COR-L47 (cell line): ENCODE measurements around the gene KRT16.
"Not testable (repeated sequence)": the region's sequence is repeated elsewhere in the genome, so short reads cannot be mapped to it uniquely, and the experiment has no call there.

Experiments
- DNase-seq: peaks from one replicate; lab custom pipeline; 2025; lab: John Stamatoyannopoulos, UW

The KRT16 gene

DNA sequence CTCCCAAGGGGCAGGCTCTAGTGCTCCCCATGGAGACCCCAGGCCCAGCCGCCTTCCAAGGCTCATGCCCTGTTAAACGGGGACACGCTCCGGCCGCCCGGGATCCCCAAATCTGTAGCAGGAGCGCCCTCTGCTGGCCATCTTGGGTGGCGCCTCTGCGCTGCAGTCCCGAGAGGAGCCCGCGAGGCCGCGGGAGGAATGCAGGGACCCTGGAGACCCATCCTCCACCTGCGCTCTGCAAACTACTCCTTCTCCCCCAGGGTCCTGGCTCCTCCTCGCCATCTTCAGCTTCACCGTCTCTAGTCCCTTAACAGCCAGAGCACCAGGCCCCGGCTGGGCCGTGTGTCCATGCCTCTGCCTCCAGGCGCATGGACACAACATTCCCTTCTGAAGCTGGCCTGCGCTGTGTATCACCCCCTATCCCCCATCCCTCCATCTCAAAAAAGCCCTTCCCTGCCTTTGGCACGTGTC, 35.4 kb upstream of the KRT16 start:
- peak; percentile 70 for DNase-seq

DNA sequence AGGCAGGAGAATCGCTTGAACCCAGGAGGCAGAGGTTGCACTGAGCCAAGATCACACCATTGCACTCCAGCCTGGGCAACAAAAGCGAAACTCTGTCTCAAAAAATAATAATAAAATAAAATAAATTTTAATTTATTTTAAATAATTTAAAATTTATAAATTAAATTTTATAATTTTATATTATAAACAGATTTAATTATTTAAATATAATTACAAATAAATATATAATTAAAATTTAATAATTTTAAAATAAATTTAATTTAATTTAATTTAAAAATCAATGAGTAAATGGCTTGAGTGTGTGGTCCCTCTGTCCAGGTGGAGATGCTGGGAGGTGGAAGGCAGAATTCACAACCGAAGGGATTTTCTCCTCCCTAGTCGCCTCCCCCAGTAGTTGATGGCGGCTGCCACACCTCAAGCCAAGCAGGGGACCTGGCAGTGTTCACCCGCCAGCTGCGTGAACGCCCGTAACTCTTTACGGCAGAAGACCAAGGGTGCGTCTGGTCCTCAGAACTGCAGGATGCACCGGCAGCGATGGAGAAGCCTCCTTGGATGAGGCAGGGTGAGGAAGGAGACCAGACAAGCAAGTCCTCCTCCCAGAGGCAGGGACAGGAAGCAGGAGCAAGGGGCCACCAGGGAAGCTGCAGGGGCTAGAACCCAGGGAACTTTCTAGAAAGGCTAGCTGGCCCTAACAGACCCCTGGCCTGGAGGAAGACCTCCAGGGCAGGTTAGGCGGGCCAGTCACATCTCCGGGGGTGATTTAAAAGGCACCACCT, 34.7 kb upstream of the KRT16 start:
- no peak for DNase-seq

DNA sequence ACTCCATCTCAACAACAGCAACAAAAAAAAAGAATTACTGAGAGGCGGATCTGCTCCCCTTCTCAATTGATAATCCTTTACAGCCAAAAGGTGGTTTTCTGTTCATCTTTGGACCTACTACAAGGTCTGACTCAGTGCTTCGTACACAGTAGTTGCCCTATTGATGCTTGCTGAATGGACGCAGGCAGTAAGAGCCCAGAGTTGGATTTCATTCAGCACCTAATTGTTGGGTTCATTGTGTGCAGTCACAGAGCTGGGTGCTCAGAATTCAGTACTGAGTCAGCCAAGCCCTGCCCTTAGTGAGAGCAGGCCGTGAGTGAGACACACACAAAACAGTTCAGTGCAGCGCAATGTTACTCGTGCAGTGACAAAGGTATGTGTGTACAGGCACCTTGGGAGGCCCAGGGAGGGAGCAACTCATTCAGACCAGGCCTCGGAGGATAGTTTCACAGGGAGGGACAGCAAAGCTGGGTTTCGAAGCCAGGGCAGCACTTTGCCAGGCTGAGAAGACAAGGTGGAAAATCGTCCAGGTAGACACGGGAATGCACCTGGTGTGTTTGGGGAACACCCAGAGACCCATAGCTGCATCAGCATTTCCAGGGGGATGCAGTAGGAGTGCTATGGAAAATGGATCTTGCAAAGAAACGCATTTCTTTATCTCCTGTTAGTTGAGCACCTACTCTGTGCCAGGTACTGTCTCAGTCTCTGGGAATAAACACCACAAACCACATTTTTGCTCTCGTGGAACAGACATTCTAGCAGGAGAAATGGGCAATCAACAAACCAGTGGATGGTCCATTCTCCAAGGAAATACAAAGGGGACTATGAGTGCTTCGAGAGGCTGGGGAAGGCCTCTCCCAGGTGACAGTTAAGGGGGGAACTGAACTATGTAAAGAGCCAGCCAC, 29.9 kb upstream of the KRT16 start:
- DNase-seq = no peak

DNA sequence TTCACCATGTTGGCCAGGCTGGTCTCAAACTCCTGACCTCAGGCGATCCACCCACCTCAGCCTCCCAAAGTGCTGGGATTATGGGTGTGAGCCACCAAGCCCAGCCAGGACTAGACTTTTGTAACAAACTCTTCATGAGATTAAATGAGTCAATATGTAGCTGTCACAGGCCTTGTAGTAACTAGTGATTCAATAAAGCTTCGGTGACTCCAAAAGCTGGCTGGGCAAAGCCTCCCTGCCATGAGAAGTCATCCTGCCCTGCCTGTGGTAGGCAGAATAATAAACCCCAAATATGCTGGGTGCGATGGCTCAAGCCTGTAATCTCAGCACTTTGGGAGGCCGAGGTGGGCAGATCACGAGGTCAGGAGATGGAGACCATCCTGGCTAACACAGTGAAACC, 28.0 kb upstream of the KRT16 start:
- DNase-seq = not testable (repeated sequence)

DNA sequence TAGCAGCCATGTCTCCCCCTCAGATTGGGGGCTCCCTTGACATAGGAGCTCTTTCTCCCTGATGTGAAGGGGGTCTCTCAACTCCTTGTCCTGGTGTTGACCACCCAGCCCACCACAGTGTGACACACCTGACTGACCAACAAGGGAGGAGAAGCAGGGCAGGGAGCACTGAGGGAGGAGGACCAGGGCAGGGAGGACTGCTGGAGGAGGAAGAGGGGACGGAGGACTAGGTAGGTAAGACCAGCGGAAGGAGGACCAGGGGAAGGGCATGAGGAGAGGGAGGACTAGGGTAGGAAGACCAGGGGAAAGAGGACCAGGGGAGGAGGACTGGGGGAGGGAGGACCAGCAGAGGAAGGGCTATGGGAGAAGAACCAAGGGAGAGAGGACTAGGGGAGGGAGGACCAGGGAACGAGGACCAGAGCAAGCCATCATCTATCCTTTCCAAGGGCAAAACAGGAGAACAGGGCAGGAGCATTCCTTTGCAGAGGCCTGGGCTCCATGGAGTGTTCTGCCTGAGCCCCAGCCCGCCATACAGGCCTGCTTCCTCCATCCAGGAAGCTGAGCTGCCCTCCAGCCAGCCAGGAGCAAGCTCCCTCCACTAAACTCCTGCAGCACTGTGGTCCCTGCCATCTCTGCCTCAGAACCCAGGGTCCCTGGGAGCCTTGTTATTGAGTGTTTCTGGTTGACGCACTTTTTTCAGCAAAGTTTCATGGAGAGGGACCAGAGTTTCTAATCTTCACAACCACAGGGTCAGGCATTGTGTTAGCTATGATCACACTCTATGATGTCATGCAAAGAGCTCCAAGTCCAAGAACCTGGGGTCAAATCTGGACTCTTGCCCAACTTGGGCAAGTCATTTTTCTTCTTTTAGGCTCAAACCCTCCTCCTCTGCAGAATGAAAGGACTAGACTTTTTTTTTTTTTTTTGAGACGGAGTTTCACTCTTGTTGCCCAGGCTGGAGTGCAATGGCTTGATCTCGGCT, 27.2 kb upstream of the KRT16 start:
- no peak for DNase-seq

DNA sequence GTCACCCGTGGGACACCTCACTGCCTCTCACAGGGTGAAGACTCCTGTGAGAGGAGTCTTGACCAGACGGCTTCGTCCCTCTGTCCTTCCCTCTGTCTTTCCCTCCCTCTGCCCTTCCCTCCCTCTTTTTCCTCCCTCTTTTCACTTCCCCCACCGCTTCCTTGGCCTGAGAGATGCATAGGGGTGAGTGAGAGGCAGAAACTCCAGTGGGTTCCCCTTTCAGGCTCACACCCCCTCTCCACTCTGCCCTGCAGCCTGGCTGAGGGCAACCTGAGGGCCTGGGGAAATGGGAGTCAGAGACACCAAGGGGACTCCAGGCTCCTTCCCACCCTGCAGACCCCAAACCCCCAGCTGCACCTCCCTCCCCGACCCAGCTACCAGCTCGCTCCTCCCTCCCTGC, 26.4 kb upstream of the KRT16 start:
- no peak for DNase-seq

DNA sequence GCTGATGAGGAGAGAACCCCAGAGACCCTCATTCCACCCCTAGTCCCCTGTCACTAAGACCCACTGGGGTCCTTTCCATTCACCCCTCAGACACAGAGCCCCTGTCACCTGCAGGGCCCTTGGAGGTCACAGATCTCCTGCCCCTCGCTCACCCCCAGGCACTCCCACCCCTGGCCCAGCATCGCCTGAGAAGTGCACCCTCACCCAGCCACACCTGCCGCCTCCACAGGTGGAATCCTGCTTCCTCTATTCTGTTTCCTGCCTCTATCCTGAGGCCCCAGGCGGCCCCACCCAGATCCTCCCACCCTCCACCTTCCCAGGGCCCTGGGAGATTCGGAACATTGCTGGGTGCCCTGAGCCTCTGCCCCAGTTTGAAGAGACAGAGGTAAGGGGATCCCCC, 25.6 kb upstream of the KRT16 start:
- DNase-seq = no peak

DNA sequence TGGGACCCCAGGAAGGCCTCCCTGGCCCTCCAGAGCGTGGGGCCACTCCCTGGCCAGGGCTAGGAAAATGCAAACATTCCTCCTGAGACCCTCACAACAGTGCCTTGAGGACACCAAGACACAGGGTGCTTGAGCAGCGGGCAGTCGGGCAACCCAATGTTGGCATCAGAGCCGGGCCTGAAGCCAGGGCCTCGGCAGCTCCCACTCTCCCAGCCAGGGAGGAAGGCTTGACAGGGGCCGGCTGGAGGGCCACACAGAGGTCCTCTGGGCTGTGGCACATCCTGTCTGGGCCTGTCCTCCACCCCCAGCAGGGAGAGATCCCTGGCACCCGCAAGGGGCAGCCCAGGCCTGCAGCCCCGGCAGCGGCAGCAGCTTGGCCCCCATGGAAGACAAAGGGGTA, 24.1 kb upstream of the KRT16 start:
- DNase-seq = no peak

DNA sequence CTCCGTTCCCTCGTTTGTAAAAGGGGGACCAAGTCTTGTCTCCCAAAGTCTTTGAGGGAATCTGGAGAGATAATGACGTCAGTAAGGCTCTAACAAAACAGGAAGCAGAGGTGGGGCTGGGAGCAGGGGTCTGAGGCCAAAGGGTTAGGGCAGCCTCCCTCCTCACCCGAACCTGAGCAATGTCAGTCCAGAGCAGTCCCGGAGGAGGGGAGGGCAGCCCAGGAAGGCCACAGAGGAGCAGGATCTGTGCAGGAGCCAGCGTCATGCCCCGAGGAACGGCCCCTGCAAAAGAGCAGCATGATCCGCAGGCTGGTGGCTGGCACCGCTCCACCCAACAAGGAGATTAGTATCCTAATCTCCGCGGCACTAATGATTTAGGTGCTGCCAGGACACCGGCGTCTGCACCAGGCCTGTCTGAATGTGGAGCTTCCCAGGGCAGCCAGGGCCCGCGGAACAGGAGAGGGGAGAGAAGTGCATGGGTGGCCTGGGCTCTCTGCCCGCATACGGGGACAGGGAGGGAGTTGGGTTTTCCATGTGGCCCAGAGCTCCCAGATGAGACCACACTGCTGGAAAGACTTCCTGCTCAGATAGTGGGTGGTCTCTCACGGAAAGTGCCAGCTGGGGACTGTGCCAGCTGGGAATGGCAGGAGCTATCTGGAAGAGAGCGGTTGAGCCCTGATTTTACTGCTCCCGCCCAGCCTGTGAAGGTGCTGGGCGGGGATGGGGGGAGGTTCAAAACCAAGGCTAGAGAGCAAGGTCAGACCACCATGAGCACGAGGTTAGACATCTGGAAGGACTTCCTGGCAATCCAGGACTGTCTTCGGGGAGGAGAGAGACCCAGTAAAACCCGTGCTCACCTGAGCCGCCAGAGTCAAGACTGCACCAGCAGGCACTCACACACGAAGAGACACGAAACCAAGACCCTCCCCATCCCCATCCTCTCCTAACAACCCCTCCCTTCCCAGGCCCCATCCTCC, 22.8 kb upstream of the KRT16 start:
- no peak for DNase-seq

DNA sequence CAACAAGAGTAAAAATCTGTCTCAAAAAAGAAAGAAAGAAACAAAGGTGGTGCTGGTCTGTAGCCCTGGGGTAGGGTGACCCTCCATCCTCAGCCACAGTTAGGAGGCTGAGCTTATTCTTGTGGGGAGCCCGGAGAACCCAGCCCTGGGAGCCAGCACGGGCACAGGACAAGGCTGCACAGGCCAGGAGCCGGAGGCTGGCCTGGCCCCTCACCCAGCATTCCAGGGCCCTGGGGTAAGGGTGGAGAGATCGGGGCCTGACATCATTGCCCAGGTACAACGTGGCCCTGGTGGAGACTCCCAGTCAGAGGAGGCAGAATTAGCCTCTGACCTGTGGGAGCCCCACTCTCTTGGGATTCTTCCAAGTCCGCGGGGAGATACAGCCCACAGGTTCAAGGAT, 22.1 kb upstream of the KRT16 start:
- DNase-seq = no peak

DNA sequence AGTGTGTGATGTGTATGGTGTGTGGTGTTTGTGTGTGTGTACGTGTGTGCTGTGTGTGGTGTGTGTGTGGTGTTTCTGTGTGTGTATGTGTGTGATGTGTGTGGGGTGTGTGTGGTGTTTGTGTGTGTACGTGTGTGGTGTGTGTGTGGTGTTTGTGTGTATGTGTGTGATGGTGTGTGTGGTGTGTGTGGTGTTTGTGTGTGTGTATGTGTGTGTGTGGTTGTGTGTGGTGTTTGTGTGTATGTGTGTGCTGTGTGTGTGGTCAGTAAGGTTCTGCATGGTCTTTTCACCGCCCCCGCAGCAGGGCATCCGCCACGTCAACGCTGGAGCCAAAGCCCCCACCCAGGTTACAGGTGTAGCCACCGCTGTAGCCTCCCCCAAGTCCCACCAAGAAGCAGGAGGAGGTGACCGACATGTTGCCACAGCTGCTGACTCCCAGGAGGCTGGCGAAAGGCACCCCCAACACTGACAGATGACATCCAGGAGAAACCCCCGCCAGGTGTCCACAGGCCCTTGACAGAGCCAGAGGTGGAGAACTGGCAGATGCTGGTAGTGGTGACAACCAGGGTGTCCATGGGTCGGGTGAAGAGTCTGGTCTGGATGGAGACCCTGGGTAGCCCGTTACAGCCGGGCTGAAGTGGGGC, 21.1 kb upstream of the KRT16 start:
- DNase-seq = no peak

DNA sequence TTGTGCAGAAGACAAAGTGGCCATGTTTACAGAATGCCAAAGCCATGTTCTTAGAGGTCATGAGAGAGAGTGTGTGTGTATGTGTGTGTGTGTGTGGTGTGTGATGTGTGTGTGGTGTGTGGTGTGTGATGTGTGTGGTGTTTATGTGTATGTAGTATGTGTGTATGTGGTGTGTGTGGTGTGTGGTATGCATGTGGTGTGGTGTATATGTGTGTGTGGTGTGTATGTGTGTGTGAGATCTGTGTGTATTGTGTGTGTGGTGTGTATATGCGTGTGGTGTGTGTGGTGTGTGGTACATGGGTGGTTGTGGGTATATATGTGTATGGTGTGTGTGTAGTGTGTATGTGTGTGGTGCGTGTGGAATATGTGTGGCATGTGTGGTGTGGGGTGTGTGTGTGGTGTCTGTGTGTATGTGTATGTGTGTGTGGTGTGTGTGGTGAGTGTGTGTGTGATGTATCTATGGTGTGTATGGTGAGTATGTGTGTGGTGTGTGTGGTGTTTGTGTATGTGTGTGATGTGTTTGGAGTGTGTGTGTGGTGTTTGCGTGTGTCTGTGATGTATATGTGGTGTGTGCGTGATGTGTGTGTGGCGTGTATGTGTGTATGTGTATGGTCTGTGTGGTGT, 20.0 kb upstream of the KRT16 start:
- no peak for DNase-seq

DNA sequence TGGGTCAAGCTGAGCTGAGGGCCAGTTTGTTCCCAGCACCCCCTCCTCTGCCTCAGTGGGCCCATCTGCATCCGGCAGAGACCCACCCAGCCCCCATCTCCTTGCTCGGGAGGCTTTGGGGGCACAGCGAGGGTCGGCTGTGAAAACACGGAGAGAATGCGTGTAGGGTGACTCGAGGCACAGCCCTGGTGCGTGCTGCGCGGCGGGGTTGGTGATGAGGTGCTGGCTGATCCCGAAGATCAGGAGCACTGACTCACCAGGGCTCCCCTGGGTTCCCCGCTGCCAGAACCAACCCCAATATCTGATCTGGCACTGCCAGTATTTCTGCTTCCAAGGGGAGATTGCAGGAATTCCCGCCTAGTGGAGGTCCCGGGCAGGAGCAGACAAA, 19.3 kb upstream of the KRT16 start:
- DNase-seq = no peak

DNA sequence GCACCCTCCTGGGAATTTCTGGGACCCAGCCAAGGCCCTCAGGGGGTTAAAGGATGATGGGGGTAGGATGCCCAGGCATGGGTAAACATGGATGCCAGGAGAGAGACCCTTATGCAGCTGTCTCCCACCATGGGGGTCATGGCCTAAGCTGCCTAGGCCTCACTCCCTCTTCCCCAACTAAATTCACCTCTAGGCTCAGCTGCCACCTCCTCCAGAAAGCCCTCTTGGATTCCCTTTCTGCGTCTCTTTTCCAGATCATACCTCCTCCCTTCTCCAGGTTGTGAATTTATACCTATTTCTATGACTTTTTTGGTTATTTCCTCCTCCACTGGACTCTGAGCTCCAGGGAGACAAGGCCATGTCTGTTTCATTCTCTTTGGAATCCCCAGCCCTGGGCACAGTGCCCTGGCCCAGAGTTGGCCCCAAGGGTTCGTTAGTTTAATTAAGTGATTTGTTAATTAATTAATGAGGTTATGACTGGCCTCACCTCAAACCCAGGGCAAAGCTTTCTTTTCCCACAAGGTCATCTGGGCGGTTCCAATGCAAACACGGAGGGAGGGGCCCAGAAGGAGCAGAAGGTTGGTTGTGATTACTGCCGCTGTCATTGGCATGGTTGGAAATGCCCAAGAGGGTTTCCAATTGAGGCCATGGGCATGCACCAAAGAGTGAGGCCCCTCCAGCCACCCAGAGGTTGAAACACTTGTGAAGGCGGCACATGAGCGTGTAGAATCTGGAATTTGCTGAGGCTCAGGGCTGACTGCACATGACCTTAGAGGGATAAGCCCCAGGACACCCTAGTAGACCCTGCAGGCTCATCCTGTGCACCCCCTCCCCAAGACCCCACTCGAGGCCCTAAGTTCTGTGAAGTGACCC, 18.7 kb upstream of the KRT16 start:
- no peak for DNase-seq

DNA sequence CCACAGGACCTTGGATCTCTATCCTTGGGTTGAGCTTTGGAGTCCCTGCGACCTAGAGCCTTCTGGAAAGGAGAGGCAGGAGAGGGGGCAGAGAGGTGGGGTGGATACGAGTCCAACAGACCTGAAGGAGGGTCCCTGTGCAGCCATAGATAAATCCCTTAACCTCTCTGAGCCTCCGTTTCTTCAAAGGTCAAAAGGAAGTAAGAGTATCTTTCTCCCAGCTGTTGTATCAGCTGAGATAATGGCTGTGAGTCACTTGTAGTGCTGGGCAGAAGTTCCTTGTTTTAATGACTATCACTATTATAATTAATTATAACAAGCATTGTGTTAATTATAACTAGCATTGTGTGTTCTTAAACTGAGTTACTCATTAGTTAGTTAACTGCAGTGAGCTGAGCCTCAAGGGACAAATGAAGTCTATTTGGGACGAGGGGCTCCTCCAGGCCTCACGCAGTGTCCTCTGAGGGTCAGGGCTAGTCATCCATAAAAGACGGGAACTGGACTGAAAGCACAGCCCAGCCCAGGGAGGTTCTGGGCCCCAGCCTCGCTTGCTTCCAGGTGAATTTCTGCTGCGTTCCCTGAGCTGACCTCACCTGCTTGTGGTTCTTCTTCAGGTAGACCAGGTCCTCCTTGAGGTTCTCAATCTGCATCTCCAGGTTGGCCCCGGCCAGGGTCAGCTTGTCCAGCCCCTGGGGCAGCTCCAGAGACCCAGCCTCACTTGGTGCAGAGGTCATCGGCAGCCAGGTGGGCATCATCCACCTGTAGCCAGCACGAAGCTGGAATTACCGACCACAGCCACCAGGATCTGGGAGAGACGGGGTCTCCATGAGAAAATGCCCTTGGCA, 17.5 kb upstream of the KRT16 start:
- DNase-seq = no peak

DNA sequence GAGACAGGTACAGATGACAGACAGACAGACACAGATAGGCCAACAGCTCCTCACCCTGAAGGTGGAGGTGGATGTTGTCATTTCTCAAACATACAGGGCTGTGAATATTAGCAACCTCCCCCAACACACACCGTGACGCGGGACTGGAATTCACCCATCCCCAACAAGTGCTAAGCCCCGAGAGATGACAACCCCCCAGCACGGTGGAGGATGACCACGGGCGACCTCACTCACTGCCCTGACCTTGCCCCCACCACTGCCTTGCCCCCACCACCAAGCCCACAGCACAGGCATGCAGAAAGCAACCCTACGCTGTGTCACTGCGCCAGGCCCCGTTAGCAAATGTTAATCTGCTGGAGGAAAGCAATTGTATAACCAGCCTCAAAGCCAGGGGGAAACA, 16.7 kb upstream of the KRT16 start:
- no peak for DNase-seq

DNA sequence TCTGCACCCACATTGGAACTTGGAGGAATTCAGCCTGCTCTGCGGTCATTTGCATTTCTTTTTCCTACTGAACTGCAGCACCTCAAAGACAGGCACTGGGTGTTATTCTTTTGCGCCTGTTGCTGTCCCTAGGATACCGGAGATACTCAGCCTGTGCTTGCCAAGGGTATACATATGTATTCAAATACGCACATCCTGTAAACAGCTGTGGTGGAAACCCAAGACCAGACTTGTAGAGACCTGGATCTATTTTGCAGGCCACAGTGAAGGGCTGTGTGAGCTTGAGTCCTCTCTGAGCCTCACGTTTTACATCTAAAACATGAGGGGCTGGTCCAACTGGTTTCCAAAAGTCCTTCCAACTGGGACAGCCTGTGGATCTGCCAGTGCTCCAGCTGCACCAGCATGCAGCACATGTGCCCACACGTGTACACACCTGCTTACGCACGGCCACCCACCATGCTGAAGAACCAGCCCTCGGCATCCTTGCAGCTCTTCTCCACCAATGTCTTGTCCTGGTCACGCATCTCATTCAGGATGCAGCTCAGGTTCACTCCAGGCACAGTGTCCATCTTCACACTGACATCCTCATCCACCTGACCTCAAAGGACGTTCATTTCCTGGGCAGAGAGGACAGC, 16.2 kb upstream of the KRT16 start:
- not testable (repeated sequence) for DNase-seq

DNA sequence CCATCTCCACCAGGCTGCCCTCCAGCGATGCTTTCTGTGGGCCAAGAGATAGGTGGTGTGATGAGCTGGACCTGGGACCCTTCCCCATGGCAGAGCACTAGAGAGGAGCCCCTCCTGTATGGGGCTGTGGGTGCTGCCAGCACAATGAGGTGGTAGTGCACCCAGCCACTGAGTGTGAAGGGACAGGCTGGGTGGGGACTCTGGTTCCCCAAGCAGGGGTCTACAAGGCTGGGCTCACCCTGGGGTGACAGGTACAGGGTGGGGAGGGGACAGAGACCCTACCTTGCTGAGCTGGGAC, 15.5 kb upstream of the KRT16 start:
- DNase-seq = not testable (repeated sequence)
